ENCODE data around the gene PRR23E. TPM values are rescaled to one million over a fixed set of nuclear protein-coding genes. Genes with fewer than 3 reads are reported as not detected.

PRR23E gene
- total RNA-seq, 2 experiments from 2014 or later = not detected

DNA sequence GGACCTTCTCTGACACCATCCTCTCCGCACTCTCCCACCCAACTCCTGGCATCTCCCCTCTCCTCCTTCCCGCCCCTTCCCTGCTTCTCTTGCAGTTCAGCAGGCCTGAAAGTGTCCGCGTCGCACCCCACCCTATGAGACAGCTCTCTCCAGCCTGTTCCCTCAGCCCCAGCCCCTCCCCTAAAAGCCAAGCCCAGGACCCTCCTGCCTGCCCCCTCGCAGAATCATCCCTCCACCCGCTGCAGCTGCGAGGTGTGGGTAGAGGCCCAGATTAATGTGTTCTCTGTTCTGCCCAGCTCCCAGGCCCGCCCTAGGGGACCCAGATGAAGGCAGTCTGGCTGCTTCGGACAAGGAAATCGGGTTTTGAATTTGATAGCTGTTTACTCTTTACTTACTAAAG lies 410 bp downstream of the PRR23E start:
- Histone ChIP-seq H3K4me1 (ENCODE audit: insufficient read depth, low read length) (no peaks in the 10 kb centered on the region), H3K27ac (ENCODE audit: low read depth in 1 of 2, low read length in 2 of 2) (no peak overlapping the region), H3K27me3 (ENCODE audit: control insufficient read depth in 1 of 2, insufficient read depth in 2 of 2, low read length in 2 of 2) (peaks cover 0 to 2% of the 10 kb centered on the region in 2 experiments), H3K4me3 (ENCODE audit: low read length) (no peak overlapping the region), H3K9me3 (ENCODE audit: control insufficient read depth in 1 of 2, insufficient read depth in 1 of 2, low read length in 2 of 2) (peaks cover 0 to 23% of the 10 kb centered on the region in 2 experiments), H3K36me3 (ENCODE audit: insufficient read depth, low read length) (no peaks in the 10 kb centered on the region)
- DNase-seq (no peak), ATAC-seq (ENCODE audit: poor library complexity) (no peak)
- Mint-ChIP-seq H3K4me3 (no peak overlapping the region), H3K4me1 (ENCODE audit: low read depth) (no peaks in the 10 kb centered on the region), H3K9me3 (peaks cover 2% of the 10 kb centered on the region), H3K27me3 (peaks cover 14% of the 10 kb centered on the region), H3K36me3 (ENCODE audit: low read depth) (no peaks in the 10 kb centered on the region), H3K27ac (no peak overlapping the region)
- TF ChIP-seq, protein P1, sequence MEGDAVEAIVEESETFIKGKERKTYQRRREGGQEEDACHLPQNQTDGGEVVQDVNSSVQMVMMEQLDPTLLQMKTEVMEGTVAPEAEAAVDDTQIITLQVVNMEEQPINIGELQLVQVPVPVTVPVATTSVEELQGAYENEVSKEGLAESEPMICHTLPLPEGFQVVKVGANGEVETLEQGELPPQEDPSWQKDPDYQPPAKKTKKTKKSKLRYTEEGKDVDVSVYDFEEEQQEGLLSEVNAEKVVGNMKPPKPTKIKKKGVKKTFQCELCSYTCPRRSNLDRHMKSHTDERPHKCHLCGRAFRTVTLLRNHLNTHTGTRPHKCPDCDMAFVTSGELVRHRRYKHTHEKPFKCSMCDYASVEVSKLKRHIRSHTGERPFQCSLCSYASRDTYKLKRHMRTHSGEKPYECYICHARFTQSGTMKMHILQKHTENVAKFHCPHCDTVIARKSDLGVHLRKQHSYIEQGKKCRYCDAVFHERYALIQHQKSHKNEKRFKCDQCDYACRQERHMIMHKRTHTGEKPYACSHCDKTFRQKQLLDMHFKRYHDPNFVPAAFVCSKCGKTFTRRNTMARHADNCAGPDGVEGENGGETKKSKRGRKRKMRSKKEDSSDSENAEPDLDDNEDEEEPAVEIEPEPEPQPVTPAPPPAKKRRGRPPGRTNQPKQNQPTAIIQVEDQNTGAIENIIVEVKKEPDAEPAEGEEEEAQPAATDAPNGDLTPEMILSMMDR (IDR thresholded peaks at IDR 0.05) = no peak
- intact Hi-C loops (cut with DNase I, micrococcal nuclease) = no loop called here
- ChIA-PET CTCF (no interaction called here), POLR2A (interaction anchor here (1.4 kb wide), 1 partner anchor 8 kb away, joined by 4 read pairs; no protein-coding TSS in a partner anchor)

DNA sequence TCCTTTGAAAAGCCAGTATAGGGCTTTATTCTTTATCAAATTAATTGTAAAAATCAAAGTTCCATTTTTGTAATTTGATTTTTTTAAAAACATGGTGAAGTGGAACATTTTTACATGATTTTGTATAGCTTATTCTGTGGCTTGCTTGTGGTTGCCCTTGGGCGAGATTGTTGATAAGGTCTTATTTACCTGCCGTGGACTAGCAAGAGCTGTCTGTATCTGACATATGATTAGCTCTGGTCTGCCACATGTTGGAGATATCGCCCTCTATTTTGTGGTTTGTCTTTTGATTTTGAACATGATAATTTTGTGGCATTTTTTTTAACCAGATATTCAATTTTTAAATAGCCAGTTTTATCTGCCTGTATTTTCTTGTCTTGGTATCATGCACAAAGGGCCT lies 844 bp downstream of the PRR23E start:
- no peak overlapping the region for H3K27ac Mint-ChIP-seq
- CTCF ChIA-PET = no interaction called here
- no peak overlapping the region for H3K4me3 ChIP-seq (ENCODE audit: low read length)

DNA sequence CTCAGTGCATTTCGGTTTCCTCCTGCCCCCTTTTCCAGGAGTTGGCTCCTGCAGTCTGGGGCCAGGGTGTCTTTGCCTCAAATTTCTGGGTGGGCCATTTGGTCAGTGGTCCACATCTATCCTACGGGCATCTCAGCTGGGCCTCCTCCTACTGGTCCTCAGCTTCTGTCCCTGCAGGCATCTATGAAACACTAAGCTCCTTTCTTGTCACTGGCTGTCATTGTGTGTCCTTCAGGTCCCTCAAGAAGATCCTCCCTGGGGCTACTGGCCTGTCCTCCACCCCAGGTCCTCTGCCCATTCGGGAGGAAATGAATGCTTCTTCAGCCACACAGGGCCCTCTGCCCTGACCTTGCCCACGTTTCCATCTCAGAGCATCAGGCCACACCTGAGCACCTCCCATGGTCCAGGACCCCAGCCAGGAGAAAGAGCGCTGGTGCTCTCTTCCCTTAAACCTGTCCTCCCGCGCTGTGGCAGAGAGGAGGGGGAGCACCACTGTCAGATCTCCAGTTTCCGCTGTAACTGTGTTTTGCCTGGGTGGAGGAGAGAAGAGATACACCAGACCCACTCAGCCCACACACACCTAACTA lies 1.8 kb downstream of the PRR23E start:
- peaks cover 0 to 23% of the 10 kb centered on the region in 2 experiments for H3K9me3 ChIP-seq (ENCODE audit: control insufficient read depth in 1 of 2, insufficient read depth in 1 of 2, low read length in 2 of 2)
- Mint-ChIP-seq H3K4me3 (no peak overlapping the region), H3K27me3 (peaks cover 14% of the 10 kb centered on the region), H3K4me1 (ENCODE audit: low read depth) (no peaks in the 10 kb centered on the region), H3K27ac (no peak overlapping the region), H3K36me3 (ENCODE audit: low read depth) (no peaks in the 10 kb centered on the region), H3K9me3 (peaks cover 2% of the 10 kb centered on the region)
- POLR2A ChIA-PET = no interaction called here
- H3K27me3 ChIP-seq (ENCODE audit: control insufficient read depth in 1 of 2, insufficient read depth in 2 of 2, low read length in 2 of 2) = peaks cover 0 to 3% of the 10 kb centered on the region in 2 experiments
- DNase-seq (no peak), ATAC-seq (ENCODE audit: poor library complexity) (no peak)
- H3K27ac ChIP-seq (ENCODE audit: low read depth in 1 of 2, low read length in 2 of 2) = no peak overlapping the region
- intact Hi-C loops (cut with DNase I, micrococcal nuclease) = no loop called here
- no peak overlapping the region for H3K4me3 ChIP-seq (ENCODE audit: low read length)
- no peaks in the 10 kb centered on the region for H3K4me1 ChIP-seq (ENCODE audit: insufficient read depth, low read length)
- H3K36me3 ChIP-seq (ENCODE audit: insufficient read depth, low read length) = no peaks in the 10 kb centered on the region
- CTCF ChIA-PET = no interaction called here
- TF ChIP-seq, protein P1 (IDR thresholded peaks at IDR 0.05) = no peak

More for the DNA sequence above, 844 bp downstream of the PRR23E start:
- H3K27me3 Mint-ChIP-seq = peaks cover 14% of the 10 kb centered on the region
- no peak for DNase-seq
- H3K36me3 Mint-ChIP-seq (ENCODE audit: low read depth) = no peaks in the 10 kb centered on the region
- intact Hi-C loops (cut with DNase I, micrococcal nuclease) = no loop called here
- Histone ChIP-seq H3K4me1 (ENCODE audit: insufficient read depth, low read length) (no peaks in the 10 kb centered on the region), H3K27ac (ENCODE audit: low read depth in 1 of 2, low read length in 2 of 2) (no peak overlapping the region), H3K36me3 (ENCODE audit: insufficient read depth, low read length) (no peaks in the 10 kb centered on the region), H3K27me3 (ENCODE audit: control insufficient read depth in 1 of 2, insufficient read depth in 2 of 2, low read length in 2 of 2) (peaks cover 0 to 2% of the 10 kb centered on the region in 2 experiments), H3K9me3 (ENCODE audit: control insufficient read depth in 1 of 2, insufficient read depth in 1 of 2, low read length in 2 of 2) (peaks cover 0 to 23% of the 10 kb centered on the region in 2 experiments)
- H3K4me1 Mint-ChIP-seq (ENCODE audit: low read depth) = no peaks in the 10 kb centered on the region
- no peak for ATAC-seq (ENCODE audit: poor library complexity)
- no peak overlapping the region for H3K4me3 Mint-ChIP-seq
- H3K9me3 Mint-ChIP-seq = peaks cover 2% of the 10 kb centered on the region
- TF ChIP-seq, protein P1 (IDR thresholded peaks at IDR 0.05) = no peak
- POLR2A ChIA-PET = interaction anchor here (1.4 kb wide), 1 partner anchor 8 kb away, joined by 4 read pairs; no protein-coding TSS in a partner anchor

Data from CD4-positive, alpha-beta T cell (primary cell).